Neuronal stem cell (in vitro differentiated cells): ENCODE data around the gene SZT2. TPM values are rescaled to one million over a fixed set of nuclear protein-coding genes. Genes with fewer than 3 reads are reported as not detected.
A peak's percentile ranks its signal among the peaks of the same experiment; 100 is the strongest.

Source experiments
- DNase-seq: peaks from one replicate; pipeline ENCODE4 v3.0.0-alpha.2; 2013; ENCODE audit warnings: low spot score
- H2AFZ ChIP-seq: one replicate; pipeline ENCODE4 v1.6.1; 2013; ENCODE audit warnings: mild to moderate bottlenecking, low read length, inconsistent platforms
- H2AK5ac ChIP-seq: 2 replicates; pipeline ENCODE4 v1.6.1; 2013; ENCODE audit warnings: low read depth, mild to moderate bottlenecking, inconsistent platforms, low read length, moderate library complexity, mixed read lengths
- H2BK120ac ChIP-seq: 2 replicates; pipeline ENCODE4 v1.6.1; 2013; ENCODE audit warnings: low read depth, mild to moderate bottlenecking, inconsistent platforms, low read length, moderate library complexity, mixed read lengths
- H2BK12ac ChIP-seq: one replicate; pipeline ENCODE4 v1.6.1; 2013; ENCODE audit warnings: low read length, inconsistent platforms
- H2BK15ac ChIP-seq: 2 replicates; pipeline ENCODE4 v1.6.1; 2013; ENCODE audit warnings: mild to moderate bottlenecking, low read length, inconsistent platforms, mixed read lengths
- H2BK5ac ChIP-seq: one replicate; pipeline ENCODE4 v1.6.1; 2013; ENCODE audit warnings: inconsistent platforms, mild to moderate bottlenecking, low read length, moderate library complexity
- H3K14ac ChIP-seq: one replicate; pipeline ENCODE4 v1.6.1; 2013; ENCODE audit warnings: low read length, inconsistent platforms
- H3K18ac ChIP-seq: 2 replicates; pipeline ENCODE4 v1.6.1; 2013; ENCODE audit warnings: low read length, inconsistent platforms
- H3K23ac ChIP-seq: 2 replicates; pipeline ENCODE4 v1.6.1; 2013; ENCODE audit warnings: low read depth, mild to moderate bottlenecking, mixed read lengths, low read length, inconsistent platforms; ENCODE audit not compliant: poor library complexity
- H3K27ac ChIP-seq: replicated peaks from 3 replicates; pipeline ENCODE4 v1.5.1; 2013; ENCODE audit warnings: low read length, inconsistent platforms
- H3K27me3 ChIP-seq, 3 experiments: 2 replicates each; pipeline ENCODE4 v1.6.1; 2013; ENCODE audit warnings: low read length in 3 of 3, mild to moderate bottlenecking in 2 of 3, inconsistent platforms in 1 of 3, low read depth in 1 of 3, mixed read lengths in 1 of 3, moderate library complexity in 1 of 3; ENCODE audit not compliant: control insufficient read depth in 3 of 3, insufficient read depth in 3 of 3
- H3K36me3 ChIP-seq, 2 donors: replicated peaks in 1 of 2; 2 replicates each; pipeline ENCODE4 v1.6.1; 2013; ENCODE audit warnings: low read length in 2 of 2; ENCODE audit not compliant: control insufficient read depth in 2 of 2, insufficient read depth in 2 of 2
- H3K4ac ChIP-seq: 2 replicates; pipeline ENCODE4 v1.6.1; 2013; ENCODE audit warnings: inconsistent platforms, mild to moderate bottlenecking, low read length, moderate library complexity
- H3K4me1 ChIP-seq, 2 donors: 1 replicate in 1 of 2; 2 replicates in 1 of 2; pipeline ENCODE4 v1.6.1; 2013; ENCODE audit warnings: low read length in 2 of 2, low read depth in 1 of 2; ENCODE audit not compliant: control insufficient read depth in 2 of 2, insufficient read depth in 1 of 2
- H3K4me2 ChIP-seq: one replicate; pipeline ENCODE4 v1.6.1; 2013; ENCODE audit warnings: mild to moderate bottlenecking, low read length, inconsistent platforms; ENCODE audit not compliant: insufficient read depth, poor library complexity, severe bottlenecking
- H3K4me3 ChIP-seq, 2 donors: 2 replicates each; pipeline ENCODE4 v1.5.1; 2013; ENCODE audit warnings: low read length in 2 of 2, mild to moderate bottlenecking in 2 of 2, inconsistent platforms in 1 of 2, moderate library complexity in 1 of 2
- H3K79me1 ChIP-seq: one replicate; pipeline ENCODE4 v1.6.1; 2013; ENCODE audit warnings: low read depth, mild to moderate bottlenecking, inconsistent platforms, low read length, moderate library complexity
- H3K9ac ChIP-seq: one replicate; pipeline ENCODE4 v1.6.1; 2013; ENCODE audit warnings: mild to moderate bottlenecking, low read depth, low read length, inconsistent platforms; ENCODE audit not compliant: poor library complexity
- H3K9me3 ChIP-seq, 2 donors: replicated peaks in 1 of 2; 2 replicates each; pipeline versions ENCODE3 to v1.6.1; 2013; ENCODE audit warnings: low read length in 2 of 2, mild to moderate bottlenecking in 2 of 2, inconsistent platforms in 1 of 2, low read depth in 1 of 2, mixed read lengths in 1 of 2, moderate library complexity in 1 of 2; ENCODE audit not compliant: control insufficient read depth in 2 of 2, insufficient read depth in 1 of 2
- H4K8ac ChIP-seq: one replicate; pipeline ENCODE4 v1.6.1; 2013; ENCODE audit warnings: low read depth, mild to moderate bottlenecking, inconsistent platforms, low read length, moderate library complexity
- H4K91ac ChIP-seq: one replicate; pipeline ENCODE4 v1.6.1; 2013; ENCODE audit warnings: low read length, low read depth, mild to moderate bottlenecking, inconsistent platforms; ENCODE audit not compliant: poor library complexity
- WGBS, 2 donors: extraction: QIAGEN DNeasy Blood & Tissue Kit; methylation state at CpG; one replicate each; pipeline ENCODE4 v1.1.7; 2013; ENCODE audit warnings: missing lambda C conversion rate in 2 of 2, mixed read lengths in 1 of 2; ENCODE audit not compliant: insufficient read length in 2 of 2, insufficient replicate concordance in 1 of 2; ENCODE audit errors: extremely low coverage in 2 of 2; 5-methylcytosine and 5-hydroxymethylcytosine counted together
- small RNA-seq: library from polyadenylated mRNA; stranded (forward); fragments of <200 nt; extraction: miRNeasy Mini kit (QIAGEN cat#:217004); gene quantifications from one replicate; pipeline ENCODE3, GENCODE V24; 2013; ENCODE audit not compliant: insufficient read depth

SZT2 gene

DNA sequence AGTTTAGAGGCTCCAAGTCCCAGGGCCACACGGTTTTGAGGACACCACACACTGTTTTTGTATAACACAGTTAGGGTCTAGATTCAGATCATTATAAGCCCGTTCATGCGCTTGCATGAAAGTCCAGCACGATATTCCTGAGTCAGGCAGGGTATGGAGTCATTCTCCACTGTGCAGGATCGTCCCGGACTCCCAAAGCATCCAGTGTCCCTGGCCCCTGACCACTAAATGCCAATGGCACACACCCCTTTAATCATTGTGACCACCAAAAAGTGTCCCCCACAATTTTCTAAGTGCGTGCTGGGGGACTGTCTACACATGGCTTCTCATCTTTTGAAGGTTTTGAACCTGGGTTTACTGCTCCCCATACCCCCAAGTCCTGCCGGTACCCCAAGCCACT, 113.8 kb downstream of the SZT2 start:
- Histone ChIP-seq H4K8ac (no peak overlapping the region), H2AFZ (no peak overlapping the region), H2BK15ac (no peak overlapping the region), H3K36me3 (no peaks in the 10 kb centered on the region), H3K27me3 (peaks cover 0 to 31% (median 0%) of the 10 kb centered on the region in 3 experiments), H2BK120ac (no peak overlapping the region), H3K4me3 (no peak overlapping the region), H2BK5ac (no peak overlapping the region), H2AK5ac (peak overlapping the region; percentile 64), H2BK12ac (no peak overlapping the region), H3K9ac (no peak overlapping the region), H3K23ac (no peak overlapping the region), H3K14ac (no peak overlapping the region), H3K4me1 (no peaks in the 10 kb centered on the region), H3K9me3 (peaks cover 0 to 4% of the 10 kb centered on the region in 2 donors), H3K27ac (no peak overlapping the region), H3K4ac (no peak overlapping the region), H4K91ac (no peak overlapping the region), H3K4me2 (no peak overlapping the region), H3K18ac (no peak overlapping the region), H3K79me1 (peaks cover 2% of the 10 kb centered on the region)
- no CpG with 5 or more reads among the region's 8 CpGs for WGBS, 2 donors
- DNase-seq: no peak

Small RNAs within 50 kb of the gene (small RNA-seq; reads per million reads assigned to genes)
- not detected for gene MIR6735
